Dermis microvascular lymphatic vessel endothelial cell (primary cell): ENCODE measurements around the gene ECHDC3. TPM values are rescaled to one million over a fixed set of nuclear protein-coding genes. Genes with fewer than 3 reads are reported as not detected.
"Not testable (repeated sequence)": the region's sequence is repeated elsewhere in the genome, so short reads cannot be mapped to it uniquely, and the experiment has no call there.

Source experiments
- DNase-seq, 2 donors: peaks; one replicate each; pipeline versions ENCODE4 v3.0.0 to v3.0.0-alpha.2; 2010; ENCODE audit warnings: low read depth in 2 of 2
- total RNA-seq: library from RNA; depleted of rRNA; stranded (reverse); fragments of >200 nt; gene quantifications from 2 replicates; pipeline ENCODE4 v1.2.1, GENCODE V29; 2014

The ECHDC3 gene
- 16.7 and 17.3 TPM in 2 replicates for total RNA-seq

GRCh38 chr10:11742009-11742778 is at the start of gene ECHDC3:
Gene ECHDC3 (plus strand): TSS chr10:11742382. CDS start chr10:11742577, 195 bp downstream.
- DNase-seq = peak in 1 of 2 donors; percentile 55

GRCh38 chr10:11693376-11693775 is 48.8 kb upstream of the ECHDC3 start:
- no peak for DNase-seq

- no peak for DNase-seq
Measured at GRCh38 chr10:11695779-11696178, 46.4 kb upstream of the ECHDC3 start.

GRCh38 chr10:11697718-11698527 is 44.3 kb upstream of the ECHDC3 start:
- DNase-seq = no peak

- DNase-seq = no peak
Measured at GRCh38 chr10:11698691-11699549, 43.3 kb upstream of the ECHDC3 start.

- no peak for DNase-seq
Measured at GRCh38 chr10:11699550-11700097, 42.6 kb upstream of the ECHDC3 start.

- DNase-seq = no peak
Measured at GRCh38 chr10:11700539-11700938, 41.6 kb upstream of the ECHDC3 start.

- DNase-seq = no peak
Measured at GRCh38 chr10:11701451-11702095, 40.6 kb upstream of the ECHDC3 start.

GRCh38 chr10:11702264-11702663 is 39.9 kb upstream of the ECHDC3 start:
- no peak for DNase-seq

- no peak for DNase-seq
Measured at GRCh38 chr10:11704092-11704491, 38.1 kb upstream of the ECHDC3 start.

GRCh38 chr10:11705722-11706121 is 36.5 kb upstream of the ECHDC3 start:
- DNase-seq = no peak

GRCh38 chr10:11706895-11707567 is 35.2 kb upstream of the ECHDC3 start:
- no peak for DNase-seq

GRCh38 chr10:11707624-11708350 is 34.4 kb upstream of the ECHDC3 start:
- no peak for DNase-seq

- not testable (repeated sequence) for DNase-seq
Measured at GRCh38 chr10:11708801-11709200, 33.4 kb upstream of the ECHDC3 start.

GRCh38 chr10:11712744-11713143 is 29.4 kb upstream of the ECHDC3 start:
- no peak for DNase-seq

GRCh38 chr10:11713186-11713743 is 28.9 kb upstream of the ECHDC3 start:
- peak in 1 of 2 donors; percentile 12 for DNase-seq

- no peak for DNase-seq
Measured at GRCh38 chr10:11713963-11714362, 28.2 kb upstream of the ECHDC3 start.

GRCh38 chr10:11714750-11715365 is 27.3 kb upstream of the ECHDC3 start:
- DNase-seq = no peak
